BJ (cell line): ENCODE data around the gene NUDT3. TPM values are rescaled to one million over a fixed set of nuclear protein-coding genes. Genes with fewer than 3 reads are reported as not detected.

ENCODE experiments used
- CTCF ChIA-PET: fragments of 350-600 bp; formaldehyde crosslinking; extraction: SDS; loops from one replicate; lab custom pipeline; 2021; ENCODE audit warnings: antibody characterized with exemption, inconsistent platforms; lab: Yijun Ruan, JAX
- POLR2A ChIA-PET: fragments of 300-600 bp; sonication (Branson Sonifier 250); formaldehyde crosslinking; extraction: SDS; loops from one replicate; lab custom pipeline; 2021; ENCODE audit warnings: antibody characterized with exemption; lab: Charles Lee
- DNase-seq: peaks from one replicate; pipeline ENCODE4 v3.0.0-alpha.2; 2011; ENCODE audit warnings: low read depth
- H3K27me3 ChIP-seq: 2 replicates; pipeline ENCODE4 v1.6.0; 2011; ENCODE audit warnings: low read length; ENCODE audit not compliant: control insufficient read depth, insufficient read depth
- H3K36me3 ChIP-seq: 2 replicates; pipeline ENCODE4 v1.5.1; 2011; ENCODE audit warnings: low read length; ENCODE audit not compliant: control insufficient read depth, insufficient read depth
- H3K4me3 ChIP-seq: 2 replicates; pipeline ENCODE4 v1.5.1; 2011; ENCODE audit warnings: low read depth, mild to moderate bottlenecking, control low read depth, low read length
- CTCF ChIP-seq: IDR thresholded peaks from 2 replicates; pipeline ENCODE4 v1.5.1; 2011; ENCODE audit warnings: low read depth, mild to moderate bottlenecking, control low read depth, inconsistent platforms, low read length, moderate library complexity; ENCODE audit not compliant: insufficient read depth
- polyA plus RNA-seq: library from polyadenylated mRNA; depleted of rRNA; stranded (reverse); fragments of >200 nt; gene quantifications from 2 replicates; pipeline ENCODE4 v1.2.3, GENCODE V29; 2011

Gene NUDT3
- polyA plus RNA-seq, 1 experiment = 9.6 TPM

GRCh38 chr6:34393966-34394305 lies 1.5 kb upstream of the NUDT3 start:
- TF ChIP-seq CTCF = no peak
- CTCF ChIA-PET = interaction anchor here (0.8 to 1.9 kb wide), 3 partner anchors 33 to 146 kb away, joined by 4 to 10 read pairs (median 5); partner anchors contain the start of gene SMIM29
- Histone ChIP-seq H3K27me3 (no peaks in the 10 kb centered on the region), H3K4me3 (no peak overlapping the region), H3K36me3 (no peaks in the 10 kb centered on the region)
- no peak for DNase-seq
- POLR2A ChIA-PET = no interaction called here

- no peaks in the 10 kb centered on the region for H3K27me3 ChIP-seq
- H3K4me3 ChIP-seq = peak overlapping the region; percentile 74
- ChIA-PET POLR2A (no interaction called here), CTCF (interaction anchor here (0.8 to 1.9 kb wide), 8 partner anchors 16 to 217 kb away, joined by 3 to 10 read pairs (median 4); partner anchors contain the start of gene SMIM29)
- no peak for DNase-seq
- no peak for TF ChIP-seq CTCF
- H3K36me3 ChIP-seq = no peaks in the 10 kb centered on the region
Observed at GRCh38 chr6:34393191-34393965, 909 bp upstream of the NUDT3 start.

- H3K4me3 ChIP-seq = peak overlapping the region; percentile 74
- ChIA-PET CTCF (interaction anchor here (0.8 to 1.9 kb wide), 8 partner anchors 10 to 218 kb away, joined by 3 to 12 read pairs (median 3); partner anchors contain the start of gene SMIM29), POLR2A (interaction anchor here (0.6 kb wide), 1 partner anchor 40 kb away, joined by 3 read pairs; no protein-coding TSS in a partner anchor)
- no peaks in the 10 kb centered on the region for H3K27me3 ChIP-seq
- no peak for DNase-seq
- TF ChIP-seq CTCF = no peak
- no peaks in the 10 kb centered on the region for H3K36me3 ChIP-seq
Observed at GRCh38 chr6:34391786-34392496, 528 bp downstream of the NUDT3 start.

GRCh38 chr6:34391473-34391785 lies 1.0 kb downstream of the NUDT3 start:
- CTCF ChIA-PET = interaction anchor here (0.8 to 1.8 kb wide), 7 partner anchors 10 to 195 kb away, joined by 3 to 12 read pairs (median 3); partner anchors contain the start of gene SMIM29
- no peaks in the 10 kb centered on the region for H3K27me3 ChIP-seq
- H3K4me3 ChIP-seq = peak overlapping the region; percentile 74
- no peaks in the 10 kb centered on the region for H3K36me3 ChIP-seq
- POLR2A ChIA-PET = no interaction called here
- no peak for DNase-seq
- no peak for TF ChIP-seq CTCF
